ENCODE results near the gene PTTG2.

- no peak for TF ChIP-seq CTCF (IDR thresholded peaks at IDR 0.05)
- no peak for TF ChIP-seq POLR2A (IDR thresholded peaks at IDR 0.05)
- TF ChIP-seq POLR2AphosphoS5 (IDR thresholded peaks at IDR 0.05; ENCODE audit: insufficient read depth in 1 of 2, low read depth in 1 of 2) = peak in 1 of 2 donors; percentile 73
Measured at GRCh38 chr4:37976991-37977470, 16.8 kb downstream of the PTTG2 start.
